ENCODE data around the gene TPCN2.

The TPCN2 gene

GRCh38 chr11:69151836-69152235 lies 103.1 kb downstream of the TPCN2 start:
- no peak for TF ChIP-seq CTCF (IDR thresholded peaks at IDR 0.05; ENCODE audit: low read depth, low read length)
- no peak overlapping the region for H3K4me3 ChIP-seq (ENCODE audit: low read depth, low read length)

- no peak overlapping the region for H3K4me3 ChIP-seq (ENCODE audit: low read depth, low read length)
- TF ChIP-seq CTCF (IDR thresholded peaks at IDR 0.05; ENCODE audit: low read depth, low read length) = no peak
Observed at GRCh38 chr11:69152733-69153421, 104.1 kb downstream of the TPCN2 start.

GRCh38 chr11:69153661-69154060 lies 104.9 kb downstream of the TPCN2 start:
- TF ChIP-seq CTCF (IDR thresholded peaks at IDR 0.05; ENCODE audit: low read depth, low read length) = no peak
- H3K4me3 ChIP-seq (ENCODE audit: low read depth, low read length) = no peak overlapping the region

- TF ChIP-seq CTCF (IDR thresholded peaks at IDR 0.05; ENCODE audit: low read depth, low read length) = no peak
- no peak overlapping the region for H3K4me3 ChIP-seq (ENCODE audit: low read depth, low read length)
Observed at GRCh38 chr11:69154211-69154913, 105.6 kb downstream of the TPCN2 start.

DNA sequence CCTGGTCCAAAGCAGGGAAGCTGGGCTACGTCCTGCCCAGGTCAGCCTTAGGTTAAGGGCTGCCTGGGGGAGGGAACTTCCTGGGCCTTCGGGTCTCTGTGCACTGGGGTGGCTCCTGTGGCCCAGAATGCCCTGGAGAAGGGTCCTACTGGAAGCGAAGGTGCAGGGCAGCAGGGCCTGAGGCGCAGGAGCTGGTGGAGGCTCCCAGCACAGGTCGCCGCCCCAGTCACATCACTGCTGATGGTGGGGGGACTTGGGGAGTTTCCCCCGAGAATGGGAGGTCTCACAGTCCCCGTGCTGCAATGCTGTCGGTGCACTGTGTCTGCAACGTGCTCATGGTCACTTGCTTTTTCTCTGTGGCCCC lies 106.2 kb downstream of the TPCN2 start:
- TF ChIP-seq CTCF (IDR thresholded peaks at IDR 0.05; ENCODE audit: low read depth, low read length) = no peak
- H3K4me3 ChIP-seq (ENCODE audit: low read depth, low read length) = no peak overlapping the region

GRCh38 chr11:69155302-69156234 lies 106.8 kb downstream of the TPCN2 start, which contains the start of gene SMIM38:
Gene SMIM38 (plus strand): TSS chr11:69155935. CDS start chr11:69157847, 1,912 bp downstream.
- no peak within 1 kb of the TSS for H3K4me3 ChIP-seq (ENCODE audit: low read depth, low read length)
- no peak for TF ChIP-seq CTCF (IDR thresholded peaks at IDR 0.05; ENCODE audit: low read depth, low read length)

All from WI38 (cell line).